HEK293 (cell line): ENCODE data around the gene SINHCAF.

Experiments
- GFI1B ChIP-seq: fragments of 450-650 bp; formaldehyde crosslinking; IDR thresholded peaks from 2 replicates; pipeline ENCODE4 v1.5.1; 2016; ENCODE audit warnings: missing biosample characterization, missing genetic modification characterization
- GLIS1 ChIP-seq: fragments of 450-650 bp; formaldehyde crosslinking; IDR thresholded peaks from 2 replicates; pipeline ENCODE4 v1.5.1; 2016; ENCODE audit warnings: missing biosample characterization, missing genetic modification characterization
- SP7 ChIP-seq: fragments of 450-650 bp; formaldehyde crosslinking; IDR thresholded peaks from 2 replicates; pipeline ENCODE4 v1.5.1; 2016; ENCODE audit warnings: missing biosample characterization, missing genetic modification characterization
- ZBTB17 ChIP-seq: fragments of 450-650 bp; formaldehyde crosslinking; IDR thresholded peaks from 2 replicates; pipeline ENCODE4 v1.5.1; 2016; ENCODE audit warnings: missing biosample characterization, missing genetic modification characterization
- ZBTB20 ChIP-seq: fragments of 450-650 bp; formaldehyde crosslinking; IDR thresholded peaks from 2 replicates; pipeline ENCODE4 v1.5.1; 2016; ENCODE audit warnings: missing biosample characterization, missing genetic modification characterization
- ZNF2 ChIP-seq: fragments of 450-650 bp; formaldehyde crosslinking; IDR thresholded peaks from 2 replicates; pipeline ENCODE4 v1.5.1; 2016; ENCODE audit warnings: missing biosample characterization, missing genetic modification characterization
- ZNF211 ChIP-seq: fragments of 450-650 bp; formaldehyde crosslinking; IDR thresholded peaks from 2 replicates; pipeline ENCODE4 v1.5.1; 2016; ENCODE audit warnings: low read depth, missing biosample characterization, missing genetic modification characterization
- ZNF416 ChIP-seq: fragments of 450-650 bp; formaldehyde crosslinking; IDR thresholded peaks from 2 replicates; pipeline ENCODE4 v1.5.1; 2016; ENCODE audit warnings: missing biosample characterization, missing genetic modification characterization
- ZNF48 ChIP-seq: fragments of 450-650 bp; formaldehyde crosslinking; IDR thresholded peaks from 2 replicates; pipeline ENCODE4 v1.5.1; 2016; ENCODE audit warnings: missing biosample characterization, missing genetic modification characterization
- ZNF501 ChIP-seq: fragments of 450-650 bp; formaldehyde crosslinking; IDR thresholded peaks from 2 replicates; pipeline ENCODE4 v1.5.1; 2016; ENCODE audit warnings: missing biosample characterization, missing genetic modification characterization
- ZNF521 ChIP-seq: fragments of 450-650 bp; formaldehyde crosslinking; IDR thresholded peaks from 2 replicates; pipeline ENCODE4 v1.5.1; 2017; ENCODE audit warnings: missing biosample characterization, mild to moderate bottlenecking, missing genetic modification characterization
- ZNF561 ChIP-seq: fragments of 450-650 bp; IDR thresholded peaks from 2 replicates; pipeline ENCODE4 v1.5.1; 2018; ENCODE audit warnings: missing biosample characterization, missing genetic modification characterization, borderline replicate concordance
- ZNF610 ChIP-seq: fragments of 450-650 bp; formaldehyde crosslinking; IDR thresholded peaks from 2 replicates; pipeline ENCODE4 v1.5.1; 2016; ENCODE audit warnings: missing biosample characterization, missing genetic modification characterization, borderline replicate concordance
- ZNF626 ChIP-seq: fragments of 450-650 bp; sonication (Bioruptor Pico); formaldehyde crosslinking; IDR thresholded peaks from 2 replicates; pipeline ENCODE4 v1.5.1; 2018; ENCODE audit warnings: missing biosample characterization, missing genetic modification characterization, inconsistent platforms
- ZNF629 ChIP-seq: fragments of 450-650 bp; formaldehyde crosslinking; IDR thresholded peaks from 2 replicates; pipeline ENCODE4 v1.5.1; 2017; ENCODE audit warnings: missing biosample characterization, missing genetic modification characterization
- ZNF747 ChIP-seq: fragments of 450-650 bp; formaldehyde crosslinking; IDR thresholded peaks from 2 replicates; pipeline ENCODE4 v1.5.1; 2016; ENCODE audit warnings: missing biosample characterization, missing genetic modification characterization
- ZSCAN23 ChIP-seq: fragments of 450-650 bp; formaldehyde crosslinking; IDR thresholded peaks from 2 replicates; pipeline ENCODE4 v1.5.1; 2016; ENCODE audit warnings: missing biosample characterization, missing genetic modification characterization
- TF ChIP-seq, protein P1 (sequence below): fragments of 450-650 bp; formaldehyde crosslinking; IDR thresholded peaks from 2 replicates; pipeline ENCODE4 v1.5.1; 2017; ENCODE audit warnings: missing biosample characterization, missing genetic modification characterization
- TF ChIP-seq, protein P2 (sequence below): fragments of 450-650 bp; formaldehyde crosslinking; IDR thresholded peaks from 2 replicates; pipeline ENCODE4 v1.5.1; 2016; ENCODE audit warnings: missing biosample characterization, missing genetic modification characterization
- TF ChIP-seq, protein P3 (sequence below): fragments of 450-650 bp; formaldehyde crosslinking; IDR thresholded peaks from 2 replicates; pipeline ENCODE4 v1.5.1; 2016; ENCODE audit warnings: missing biosample characterization, missing genetic modification characterization, low read depth
- TF ChIP-seq, protein P4 (sequence below): fragments of 450-650 bp; formaldehyde crosslinking; IDR thresholded peaks from 2 replicates; pipeline ENCODE4 v1.5.1; 2016; ENCODE audit warnings: missing biosample characterization, missing genetic modification characterization
- TF ChIP-seq, protein P5 (sequence below): fragments of 450-650 bp; formaldehyde crosslinking; IDR thresholded peaks from 2 replicates; pipeline ENCODE4 v1.5.1; 2016; ENCODE audit warnings: missing biosample characterization, missing genetic modification characterization
- TF ChIP-seq, protein P6 (sequence below): fragments of 450-650 bp; formaldehyde crosslinking; IDR thresholded peaks from 2 replicates; pipeline ENCODE4 v1.5.1; 2016; ENCODE audit warnings: missing biosample characterization, missing genetic modification characterization
- TF ChIP-seq, protein P7 (sequence below): fragments of 450-650 bp; formaldehyde crosslinking; IDR thresholded peaks from 2 replicates; pipeline ENCODE4 v1.5.1; 2016; ENCODE audit warnings: missing biosample characterization, missing genetic modification characterization
- TF ChIP-seq, protein P8 (sequence below): fragments of 450-650 bp; formaldehyde crosslinking; IDR thresholded peaks from 2 replicates; pipeline ENCODE4 v1.5.1; 2016; ENCODE audit warnings: missing biosample characterization, missing genetic modification characterization

Gene SINHCAF

DNA sequence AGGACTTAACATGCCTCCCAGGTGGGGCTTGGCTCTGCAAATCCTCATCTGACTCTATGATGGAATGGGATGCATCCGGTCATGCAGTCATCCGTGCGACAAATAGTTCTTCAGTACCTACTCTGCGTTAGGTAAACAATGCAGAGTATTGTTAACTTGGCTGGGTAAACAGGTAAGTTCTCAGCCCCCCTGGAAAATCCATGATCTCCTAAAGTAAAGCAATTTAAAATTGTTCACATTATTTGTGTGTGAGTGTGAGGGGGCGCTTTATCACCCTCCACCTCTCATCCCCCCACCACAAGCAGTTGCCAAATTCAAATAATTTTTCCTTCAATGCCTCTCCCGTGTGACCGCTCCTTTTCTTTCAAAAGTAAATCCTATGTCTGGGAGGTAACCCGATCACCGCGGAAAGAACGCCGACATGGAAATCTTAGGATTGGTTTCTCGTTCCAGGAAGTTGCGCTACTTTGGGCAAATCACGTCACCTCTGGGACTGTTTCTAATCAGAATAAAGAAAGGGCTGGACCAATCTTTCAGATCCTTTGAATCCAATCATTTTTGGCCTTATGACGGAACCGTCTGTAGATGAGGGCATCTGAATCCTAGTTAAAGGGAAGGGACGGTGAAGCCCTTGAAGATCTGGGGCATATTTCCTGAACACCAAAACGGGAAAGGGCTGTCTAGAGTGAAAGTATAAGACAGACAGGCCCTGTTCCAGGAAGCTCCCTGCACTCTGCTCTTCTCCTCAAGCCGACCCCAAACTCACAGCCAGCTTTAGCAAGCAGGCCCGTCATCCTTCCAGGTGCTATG, 44.0 kb upstream of the SINHCAF start (continued):
- TF ChIP-seq, protein P1, sequence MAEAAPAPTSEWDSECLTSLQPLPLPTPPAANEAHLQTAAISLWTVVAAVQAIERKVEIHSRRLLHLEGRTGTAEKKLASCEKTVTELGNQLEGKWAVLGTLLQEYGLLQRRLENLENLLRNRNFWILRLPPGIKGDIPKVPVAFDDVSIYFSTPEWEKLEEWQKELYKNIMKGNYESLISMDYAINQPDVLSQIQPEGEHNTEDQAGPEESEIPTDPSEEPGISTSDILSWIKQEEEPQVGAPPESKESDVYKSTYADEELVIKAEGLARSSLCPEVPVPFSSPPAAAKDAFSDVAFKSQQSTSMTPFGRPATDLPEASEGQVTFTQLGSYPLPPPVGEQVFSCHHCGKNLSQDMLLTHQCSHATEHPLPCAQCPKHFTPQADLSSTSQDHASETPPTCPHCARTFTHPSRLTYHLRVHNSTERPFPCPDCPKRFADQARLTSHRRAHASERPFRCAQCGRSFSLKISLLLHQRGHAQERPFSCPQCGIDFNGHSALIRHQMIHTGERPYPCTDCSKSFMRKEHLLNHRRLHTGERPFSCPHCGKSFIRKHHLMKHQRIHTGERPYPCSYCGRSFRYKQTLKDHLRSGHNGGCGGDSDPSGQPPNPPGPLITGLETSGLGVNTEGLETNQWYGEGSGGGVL: peak; percentile 68
- TF ChIP-seq SP7 (tag by site-specific recombination) (peak; percentile 41), ZNF626 (tag by site-specific recombination) (no peak), ZNF501 (tag by site-specific recombination) (peak; percentile 54; the same call in 1 of the 2 replicates), ZBTB17 (tag by site-specific recombination) (peak; percentile 97), ZNF610 (peak; percentile 25; the same call in 1 of the 2 replicates), GLIS1 (tag by site-specific recombination) (peak; percentile 87), ZNF561 (no peak), ZNF2 (tag by site-specific recombination) (no peak; the same call in 1 of the 2 replicates), ZNF521 (tag by site-specific recombination) (no peak), ZNF211 (tag by site-specific recombination) (no peak), ZNF48 (no peak), GFI1B (peak; percentile 74; the same call in 1 of the 2 replicates), ZNF747 (tag by site-specific recombination) (no peak), ZBTB20 (tag by site-specific recombination) (peak; percentile 69), ZNF629 (tag by site-specific recombination) (peak; percentile 96), ZSCAN23 (no peak), ZNF416 (tag by site-specific recombination) (no peak)
- TF ChIP-seq, protein P2, sequence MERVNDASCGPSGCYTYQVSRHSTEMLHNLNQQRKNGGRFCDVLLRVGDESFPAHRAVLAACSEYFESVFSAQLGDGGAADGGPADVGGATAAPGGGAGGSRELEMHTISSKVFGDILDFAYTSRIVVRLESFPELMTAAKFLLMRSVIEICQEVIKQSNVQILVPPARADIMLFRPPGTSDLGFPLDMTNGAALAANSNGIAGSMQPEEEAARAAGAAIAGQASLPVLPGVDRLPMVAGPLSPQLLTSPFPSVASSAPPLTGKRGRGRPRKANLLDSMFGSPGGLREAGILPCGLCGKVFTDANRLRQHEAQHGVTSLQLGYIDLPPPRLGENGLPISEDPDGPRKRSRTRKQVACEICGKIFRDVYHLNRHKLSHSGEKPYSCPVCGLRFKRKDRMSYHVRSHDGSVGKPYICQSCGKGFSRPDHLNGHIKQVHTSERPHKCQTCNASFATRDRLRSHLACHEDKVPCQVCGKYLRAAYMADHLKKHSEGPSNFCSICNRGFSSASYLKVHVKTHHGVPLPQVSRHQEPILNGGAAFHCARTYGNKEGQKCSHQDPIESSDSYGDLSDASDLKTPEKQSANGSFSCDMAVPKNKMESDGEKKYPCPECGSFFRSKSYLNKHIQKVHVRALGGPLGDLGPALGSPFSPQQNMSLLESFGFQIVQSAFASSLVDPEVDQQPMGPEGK (tag by site-specific recombination): peak; percentile 74
- TF ChIP-seq, protein P3, sequence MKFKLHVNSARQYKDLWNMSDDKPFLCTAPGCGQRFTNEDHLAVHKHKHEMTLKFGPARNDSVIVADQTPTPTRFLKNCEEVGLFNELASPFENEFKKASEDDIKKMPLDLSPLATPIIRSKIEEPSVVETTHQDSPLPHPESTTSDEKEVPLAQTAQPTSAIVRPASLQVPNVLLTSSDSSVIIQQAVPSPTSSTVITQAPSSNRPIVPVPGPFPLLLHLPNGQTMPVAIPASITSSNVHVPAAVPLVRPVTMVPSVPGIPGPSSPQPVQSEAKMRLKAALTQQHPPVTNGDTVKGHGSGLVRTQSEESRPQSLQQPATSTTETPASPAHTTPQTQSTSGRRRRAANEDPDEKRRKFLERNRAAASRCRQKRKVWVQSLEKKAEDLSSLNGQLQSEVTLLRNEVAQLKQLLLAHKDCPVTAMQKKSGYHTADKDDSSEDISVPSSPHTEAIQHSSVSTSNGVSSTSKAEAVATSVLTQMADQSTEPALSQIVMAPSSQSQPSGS (tag by site-specific recombination): peak; percentile 94
- TF ChIP-seq, protein P4, sequence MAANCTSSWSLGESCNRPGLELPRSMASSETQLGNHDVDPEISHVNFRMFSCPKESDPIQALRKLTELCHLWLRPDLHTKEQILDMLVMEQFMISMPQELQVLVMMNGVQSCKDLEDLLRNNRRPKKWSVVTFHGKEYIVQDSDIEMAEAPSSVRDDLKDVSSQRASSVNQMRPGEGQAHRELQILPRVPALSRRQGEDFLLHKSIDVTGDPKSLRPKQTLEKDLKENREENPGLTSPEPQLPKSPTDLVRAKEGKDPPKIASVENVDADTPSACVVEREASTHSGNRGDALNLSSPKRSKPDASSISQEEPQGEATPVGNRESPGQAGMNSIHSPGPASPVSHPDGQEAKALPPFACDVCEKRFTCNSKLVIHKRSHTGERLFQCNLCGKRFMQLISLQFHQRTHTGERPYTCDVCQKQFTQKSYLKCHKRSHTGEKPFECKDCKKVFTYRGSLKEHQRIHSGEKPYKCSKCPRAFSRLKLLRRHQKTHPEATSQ (tag by site-specific recombination): no peak
- TF ChIP-seq, protein P5, sequence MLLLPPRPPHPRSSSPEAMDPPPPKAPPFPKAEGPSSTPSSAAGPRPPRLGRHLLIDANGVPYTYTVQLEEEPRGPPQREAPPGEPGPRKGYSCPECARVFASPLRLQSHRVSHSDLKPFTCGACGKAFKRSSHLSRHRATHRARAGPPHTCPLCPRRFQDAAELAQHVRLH: no peak
- TF ChIP-seq, protein P6, sequence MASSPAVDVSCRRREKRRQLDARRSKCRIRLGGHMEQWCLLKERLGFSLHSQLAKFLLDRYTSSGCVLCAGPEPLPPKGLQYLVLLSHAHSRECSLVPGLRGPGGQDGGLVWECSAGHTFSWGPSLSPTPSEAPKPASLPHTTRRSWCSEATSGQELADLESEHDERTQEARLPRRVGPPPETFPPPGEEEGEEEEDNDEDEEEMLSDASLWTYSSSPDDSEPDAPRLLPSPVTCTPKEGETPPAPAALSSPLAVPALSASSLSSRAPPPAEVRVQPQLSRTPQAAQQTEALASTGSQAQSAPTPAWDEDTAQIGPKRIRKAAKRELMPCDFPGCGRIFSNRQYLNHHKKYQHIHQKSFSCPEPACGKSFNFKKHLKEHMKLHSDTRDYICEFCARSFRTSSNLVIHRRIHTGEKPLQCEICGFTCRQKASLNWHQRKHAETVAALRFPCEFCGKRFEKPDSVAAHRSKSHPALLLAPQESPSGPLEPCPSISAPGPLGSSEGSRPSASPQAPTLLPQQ: peak; percentile 45; the same call in 1 of the 2 replicates
- TF ChIP-seq, protein P7, sequence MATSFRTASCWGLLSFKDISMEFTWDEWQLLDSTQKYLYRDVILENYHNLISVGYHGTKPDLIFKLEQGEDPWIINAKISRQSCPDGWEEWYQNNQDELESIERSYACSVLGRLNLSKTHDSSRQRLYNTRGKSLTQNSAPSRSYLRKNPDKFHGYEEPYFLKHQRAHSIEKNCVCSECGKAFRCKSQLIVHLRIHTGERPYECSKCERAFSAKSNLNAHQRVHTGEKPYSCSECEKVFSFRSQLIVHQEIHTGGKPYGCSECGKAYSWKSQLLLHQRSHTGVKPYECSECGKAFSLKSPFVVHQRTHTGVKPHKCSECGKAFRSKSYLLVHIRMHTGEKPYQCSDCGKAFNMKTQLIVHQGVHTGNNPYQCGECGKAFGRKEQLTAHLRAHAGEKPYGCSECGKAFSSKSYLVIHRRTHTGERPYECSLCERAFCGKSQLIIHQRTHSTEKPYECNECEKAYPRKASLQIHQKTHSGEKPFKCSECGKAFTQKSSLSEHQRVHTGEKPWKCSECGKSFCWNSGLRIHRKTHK (tag by site-specific recombination): no peak
- TF ChIP-seq, protein P8, sequence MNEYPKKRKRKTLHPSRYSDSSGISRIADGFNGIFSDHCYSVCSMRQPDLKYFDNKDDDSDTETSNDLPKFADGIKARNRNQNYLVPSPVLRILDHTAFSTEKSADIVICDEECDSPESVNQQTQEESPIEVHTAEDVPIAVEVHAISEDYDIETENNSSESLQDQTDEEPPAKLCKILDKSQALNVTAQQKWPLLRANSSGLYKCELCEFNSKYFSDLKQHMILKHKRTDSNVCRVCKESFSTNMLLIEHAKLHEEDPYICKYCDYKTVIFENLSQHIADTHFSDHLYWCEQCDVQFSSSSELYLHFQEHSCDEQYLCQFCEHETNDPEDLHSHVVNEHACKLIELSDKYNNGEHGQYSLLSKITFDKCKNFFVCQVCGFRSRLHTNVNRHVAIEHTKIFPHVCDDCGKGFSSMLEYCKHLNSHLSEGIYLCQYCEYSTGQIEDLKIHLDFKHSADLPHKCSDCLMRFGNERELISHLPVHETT: 0 out of 2 replicates have a peak, but pooled peaks have one; percentile 17
